GM19025 (cell line): ENCODE measurements around the gene CCNQ.
"Not testable (repeated sequence)": the region's sequence is repeated elsewhere in the genome, so short reads cannot be mapped to it uniquely, and the experiment has no call there.

Experiments used
- ATAC-seq: cut with Tn5 transposase; IDR thresholded peaks from one replicate; pipeline ENCODE4 v1.9.1; 2021; ENCODE audit warnings: mild to moderate bottlenecking, low read depth, moderate library complexity; ENCODE audit not compliant: unreplicated experiment

The CCNQ gene

DNA sequence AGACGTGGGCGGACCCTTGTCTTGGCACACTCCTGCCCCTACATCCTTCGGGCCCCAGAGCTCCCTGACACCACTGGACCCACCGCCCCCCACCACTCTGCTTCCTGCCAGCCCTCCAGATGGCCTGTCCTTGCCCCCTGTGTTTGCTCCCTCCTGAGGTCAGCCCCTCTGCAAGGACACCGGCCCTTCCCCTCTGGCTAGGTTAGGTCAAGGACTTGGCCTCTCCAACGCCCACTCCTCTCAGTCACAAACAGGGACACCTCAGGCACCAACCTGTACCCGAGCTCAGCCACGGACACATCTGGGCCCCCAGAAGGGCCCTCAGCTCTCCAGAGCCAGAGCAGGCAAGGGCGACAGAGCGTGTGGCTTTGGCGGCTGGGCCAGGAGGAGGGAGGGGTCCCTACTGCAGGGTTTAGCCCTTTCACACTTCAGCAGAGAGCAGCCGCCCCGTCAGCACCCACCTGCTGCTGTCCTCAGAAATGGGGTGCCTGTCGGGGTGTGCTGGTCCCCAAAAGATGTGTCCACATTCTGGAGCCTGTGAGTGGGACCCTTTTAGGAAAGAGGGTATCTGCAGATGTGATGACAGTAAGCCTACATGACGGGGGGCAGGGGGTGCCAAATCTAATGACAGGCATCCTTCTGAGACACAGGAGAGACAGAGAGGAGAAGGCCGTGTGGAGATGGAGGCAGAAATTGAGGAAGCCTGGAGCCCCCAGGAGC lies 24.5 kb upstream of the CCNQ start:
- ATAC-seq = no peak

GRCh38 chrX:153622661-153623309 lies 23.8 kb upstream of the CCNQ start:
- ATAC-seq = no peak

- no peak for ATAC-seq
Measured at GRCh38 chrX:153621949-153622598, 23.1 kb upstream of the CCNQ start.

GRCh38 chrX:153620576-153620975 lies 21.6 kb upstream of the CCNQ start:
- ATAC-seq = no peak

DNA sequence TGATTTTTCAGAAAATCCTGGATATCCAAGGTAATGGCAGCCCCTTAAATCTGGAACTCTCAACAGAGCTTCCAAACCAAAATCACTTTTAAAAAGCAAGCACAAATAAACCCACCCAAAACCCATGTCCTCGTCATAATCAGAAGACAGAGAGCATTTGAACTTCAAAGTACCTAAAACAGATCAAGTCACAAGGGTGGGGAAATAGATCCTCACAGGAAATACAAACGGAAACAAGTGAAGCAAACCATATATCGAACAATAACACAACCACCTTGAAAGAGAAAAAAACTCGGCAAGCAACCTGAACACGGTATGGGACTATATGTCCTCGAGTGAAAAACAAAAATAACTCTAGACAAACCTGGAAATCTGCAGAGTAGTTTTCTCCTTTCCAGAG lies 15.9 kb upstream of the CCNQ start:
- ATAC-seq = no peak

DNA sequence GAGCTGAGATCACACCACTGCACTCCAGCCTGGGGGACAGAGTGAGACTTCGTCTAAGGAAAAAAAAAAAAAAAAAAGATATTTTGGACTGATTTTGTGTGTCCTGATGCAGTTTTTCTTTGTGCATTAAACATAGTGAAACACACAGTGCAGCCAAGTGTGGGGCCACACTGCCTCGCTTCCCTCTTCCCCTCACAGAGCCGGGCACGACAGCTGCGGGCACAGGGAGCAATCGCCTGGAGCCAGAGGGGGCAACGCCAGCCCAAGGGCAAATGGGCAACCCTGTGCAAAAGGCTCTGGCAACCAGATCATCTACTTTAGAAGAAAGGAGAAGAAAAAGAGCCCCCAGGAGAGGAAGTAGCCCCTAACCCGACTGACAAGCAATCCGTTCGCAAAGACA lies 13.5 kb upstream of the CCNQ start:
- ATAC-seq = no peak

DNA sequence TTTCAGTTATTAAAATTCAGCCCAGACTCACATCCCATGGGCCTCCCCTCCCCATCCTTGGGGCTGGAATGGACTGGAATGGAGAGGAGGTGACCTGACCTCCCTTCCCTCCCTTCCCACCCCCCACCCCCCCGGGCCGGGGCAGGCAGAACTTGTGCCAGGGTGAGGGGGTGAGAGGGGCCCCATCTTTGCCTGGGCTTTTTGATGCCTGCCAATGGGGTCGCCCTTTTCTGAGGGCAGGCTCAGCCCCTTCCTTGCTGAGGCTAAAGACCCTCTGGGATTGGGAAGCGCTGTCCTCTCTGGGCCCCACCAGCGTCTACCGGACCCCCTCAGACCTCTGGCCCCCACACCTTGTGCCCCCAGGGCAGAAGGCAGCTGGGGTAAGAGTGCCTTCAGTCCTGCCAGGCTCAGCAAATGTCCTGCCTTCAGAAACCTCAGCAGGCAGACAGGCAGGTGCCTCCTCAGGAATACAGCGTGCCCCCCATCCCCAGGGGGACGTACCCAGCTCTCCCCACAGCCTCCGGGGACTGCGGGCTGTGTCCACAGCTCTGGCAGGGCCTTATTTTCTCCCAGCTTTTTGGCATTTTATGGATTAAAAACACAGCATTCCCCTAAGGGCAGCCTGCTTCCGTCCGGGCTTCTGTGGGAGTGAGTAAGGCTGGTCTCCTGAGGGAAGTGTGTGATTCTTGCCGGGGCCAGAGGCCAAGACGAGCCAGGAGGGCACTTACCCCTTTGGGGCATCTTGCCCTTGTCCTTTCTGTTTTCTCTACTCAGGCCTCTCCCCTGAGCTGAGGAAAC lies 12.6 kb upstream of the CCNQ start:
- ATAC-seq = no peak

DNA sequence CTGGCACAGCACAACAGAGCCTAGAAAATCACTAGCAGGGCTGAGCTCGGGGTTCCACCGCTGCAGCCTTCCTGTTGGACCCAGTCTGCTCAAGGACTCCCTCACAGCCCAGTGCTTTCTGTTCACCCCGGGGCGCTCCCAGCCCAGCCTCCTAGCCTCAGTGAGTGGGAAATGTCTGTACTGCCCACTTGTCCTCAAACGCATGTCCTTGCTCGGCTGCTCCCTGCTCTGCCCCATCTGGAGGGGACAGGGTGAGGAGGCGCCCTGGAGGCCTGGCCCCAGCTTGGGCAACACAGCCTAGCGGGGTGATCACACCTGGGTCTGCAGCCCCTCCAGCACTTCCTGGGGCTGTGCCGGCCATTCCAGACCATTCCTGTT lies 11.9 kb upstream of the CCNQ start:
- ATAC-seq = no peak

DNA sequence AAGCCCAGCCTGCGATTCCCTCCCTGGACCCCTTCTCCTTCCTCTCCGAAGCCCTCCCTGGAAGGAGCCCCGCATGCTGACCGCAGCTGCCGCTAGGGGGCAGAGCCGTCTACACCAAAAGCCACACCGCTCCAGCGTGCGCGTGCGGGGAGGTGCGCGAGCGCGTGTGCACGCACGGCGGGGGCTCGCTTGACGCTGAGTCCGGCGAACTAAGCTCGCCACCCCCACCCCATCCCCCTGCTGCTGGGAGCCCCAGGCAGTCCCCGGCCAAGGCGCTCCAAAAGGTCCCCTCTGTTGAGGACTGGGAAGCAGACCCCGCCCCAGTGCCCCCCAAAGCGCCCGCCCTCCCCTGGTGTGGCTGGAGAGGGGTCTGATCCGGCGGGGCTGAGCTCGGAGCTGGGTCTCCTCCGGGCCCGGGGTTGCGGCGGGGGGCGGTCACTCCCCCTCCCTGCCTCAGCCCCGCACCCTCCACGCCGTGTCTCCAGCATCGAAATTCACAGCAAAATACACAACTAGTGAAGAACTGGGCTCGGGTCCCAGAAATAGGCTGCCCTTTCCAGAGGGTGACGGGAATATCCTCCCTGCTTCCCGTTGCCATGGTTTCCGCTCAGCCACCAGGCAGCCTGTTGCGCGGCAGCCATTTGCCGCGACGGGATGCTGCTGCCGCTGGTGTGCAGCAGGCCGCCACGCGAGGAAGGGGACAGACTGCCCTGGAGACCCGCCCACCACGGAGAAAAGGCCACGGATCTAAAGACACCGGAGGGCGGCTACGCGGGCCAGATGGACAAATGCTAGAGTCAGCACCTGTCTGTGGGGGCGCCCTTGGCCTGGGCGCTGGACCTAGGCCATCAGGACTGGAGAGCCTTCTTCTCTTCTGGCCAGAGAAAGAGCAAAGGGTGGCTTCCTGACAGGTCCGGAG lies 11.2 kb upstream of the CCNQ start:
- ATAC-seq = no peak

- no peak for ATAC-seq
Measured at GRCh38 chrX:153608806-153609205, 9.9 kb upstream of the CCNQ start.

DNA sequence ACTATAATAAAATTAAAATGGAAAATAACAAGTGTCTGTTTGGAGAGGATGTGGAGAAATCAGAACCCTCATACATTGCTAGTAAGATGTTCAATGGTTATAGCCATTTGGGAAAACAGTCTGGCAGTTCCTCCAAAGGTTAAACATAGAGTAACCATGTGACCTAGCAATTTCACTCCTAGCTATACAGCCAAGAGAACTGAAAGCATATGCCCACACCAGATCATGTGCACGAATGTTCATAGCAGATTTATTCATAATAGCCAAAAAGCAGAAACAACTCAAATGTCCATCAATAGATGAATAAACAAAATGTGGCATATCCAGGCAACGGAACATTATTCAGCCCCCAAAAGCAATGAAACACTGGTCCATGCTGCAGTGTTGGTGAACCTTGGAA lies 9.4 kb upstream of the CCNQ start:
- ATAC-seq = no peak

- ATAC-seq = no peak
Measured at GRCh38 chrX:153606503-153606902, 7.6 kb upstream of the CCNQ start.

GRCh38 chrX:153604666-153605380 lies 5.9 kb upstream of the CCNQ start:
- ATAC-seq = not testable (repeated sequence)

- ATAC-seq = no peak
Measured at GRCh38 chrX:153603131-153603656, 4.3 kb upstream of the CCNQ start.

GRCh38 chrX:153602601-153603000 lies 3.7 kb upstream of the CCNQ start:
- ATAC-seq = no peak

GRCh38 chrX:153601511-153602110 lies 2.7 kb upstream of the CCNQ start:
- ATAC-seq = no peak

DNA sequence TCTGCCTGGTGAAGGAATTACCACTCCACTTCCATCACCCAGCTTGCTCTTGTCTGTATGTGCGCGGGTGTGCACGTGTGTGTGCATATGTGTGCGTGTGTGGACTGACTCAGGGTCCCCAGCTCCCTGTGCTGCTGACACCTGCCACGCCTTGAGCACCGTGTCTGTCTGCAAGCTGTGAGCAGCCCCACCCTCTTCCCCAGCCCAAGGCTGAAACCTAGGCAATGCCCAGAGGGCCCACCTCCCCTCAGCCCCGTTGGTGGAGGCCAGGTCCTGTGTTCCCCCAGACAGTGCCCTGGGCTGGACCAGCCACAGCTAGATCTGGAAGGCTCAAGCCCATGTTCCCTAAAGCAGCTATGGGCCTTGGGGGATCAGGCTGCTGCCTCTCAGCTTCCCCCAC lies 2.0 kb upstream of the CCNQ start:
- no peak for ATAC-seq

- ATAC-seq = no peak
Measured at GRCh38 chrX:153600032-153600373, 1.1 kb upstream of the CCNQ start.
